ENCODE results near the gene ZFYVE1.
"Not testable (repeated sequence)": the region's sequence is repeated elsewhere in the genome, so short reads cannot be mapped to it uniquely, and the experiment has no call there.

Gene ZFYVE1

GRCh38 chr14:73055251-73055650 lies 28.3 kb upstream of the ZFYVE1 start:
- TF ChIP-seq HDGF (IDR thresholded peaks at IDR 0.05; ENCODE audit: borderline replicate concordance) = no peak
- TF ChIP-seq, protein P1, sequence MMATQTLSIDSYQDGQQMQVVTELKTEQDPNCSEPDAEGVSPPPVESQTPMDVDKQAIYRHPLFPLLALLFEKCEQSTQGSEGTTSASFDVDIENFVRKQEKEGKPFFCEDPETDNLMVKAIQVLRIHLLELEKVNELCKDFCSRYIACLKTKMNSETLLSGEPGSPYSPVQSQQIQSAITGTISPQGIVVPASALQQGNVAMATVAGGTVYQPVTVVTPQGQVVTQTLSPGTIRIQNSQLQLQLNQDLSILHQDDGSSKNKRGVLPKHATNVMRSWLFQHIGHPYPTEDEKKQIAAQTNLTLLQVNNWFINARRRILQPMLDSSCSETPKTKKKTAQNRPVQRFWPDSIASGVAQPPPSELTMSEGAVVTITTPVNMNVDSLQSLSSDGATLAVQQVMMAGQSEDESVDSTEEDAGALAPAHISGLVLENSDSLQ (IDR thresholded peaks at IDR 0.05) = no peak
- TF ChIP-seq BHLHE40 (IDR thresholded peaks at IDR 0.05; ENCODE audit: borderline replicate concordance) = no peak
- no peak for TF ChIP-seq FOXK2 (IDR thresholded peaks at IDR 0.05)
- no peak for TF ChIP-seq LEF1 (IDR thresholded peaks at IDR 0.05; ENCODE audit: borderline replicate concordance)
- no peak for TF ChIP-seq L3MBTL2 (conservative IDR thresholded peaks at IDR 0.05)
- no peak for TF ChIP-seq FOXM1 (IDR thresholded peaks at IDR 0.05; ENCODE audit: borderline replicate concordance)
- TF ChIP-seq NFRKB (IDR thresholded peaks at IDR 0.05) = no peak
- no peak for TF ChIP-seq ZNF384 (IDR thresholded peaks at IDR 0.05)
- no peak for TF ChIP-seq TARDBP (IDR thresholded peaks at IDR 0.05)
- no peak for TF ChIP-seq ELF4 (IDR thresholded peaks at IDR 0.05)
- TF ChIP-seq ARNT (IDR thresholded peaks at IDR 0.05) = no peak
- TF ChIP-seq SP1 (IDR thresholded peaks at IDR 0.05) = no peak
- no peak for TF ChIP-seq SUZ12 (IDR thresholded peaks at IDR 0.05)
- TF ChIP-seq CTBP1 (IDR thresholded peaks at IDR 0.05; ENCODE audit: borderline replicate concordance) = no peak
- POLR2A ChIA-PET = no interaction called here
- DNase-seq (ENCODE audit: extremely low spot score) = no peak
- CTCF ChIA-PET = interaction anchor here (0.7 kb wide), 1 partner anchor 241 kb away, joined by 4 read pairs; no protein-coding TSS in a partner anchor

- no peak for DNase-seq (ENCODE audit: extremely low spot score)
- peak; percentile 72 for TF ChIP-seq ZNF384 (IDR thresholded peaks at IDR 0.05)
- no peak for TF ChIP-seq SUZ12 (IDR thresholded peaks at IDR 0.05)
- no peak for TF ChIP-seq FOXK2 (IDR thresholded peaks at IDR 0.05)
- ChIA-PET POLR2A (interaction anchor here (1.9 to 4.1 kb wide), 2 partner anchors 9 to 22 kb away, joined by 5 to 33 read pairs; partner anchors contain the start of genes RBM25 and ZFYVE1), CTCF (interaction anchor here (0.7 kb wide), 1 partner anchor 75 kb away, joined by 5 read pairs; no protein-coding TSS in a partner anchor)
Measured at GRCh38 chr14:73049428-73049827, 22.5 kb upstream of the ZFYVE1 start.

- DNase-seq (ENCODE audit: extremely low spot score) = no peak
- ChIA-PET CTCF (no interaction called here), POLR2A (interaction anchor here (4.1 kb wide), 1 partner anchor 11 kb away, joined by 33 read pairs; the partner anchor contains the start of gene RBM25)
- TF ChIP-seq SP1 (IDR thresholded peaks at IDR 0.05) = no peak
- TF ChIP-seq FOXK2 (IDR thresholded peaks at IDR 0.05) = no peak
- no peak for TF ChIP-seq LEF1 (IDR thresholded peaks at IDR 0.05; ENCODE audit: borderline replicate concordance)
- no peak for TF ChIP-seq ARNT (IDR thresholded peaks at IDR 0.05)
- no peak for TF ChIP-seq BHLHE40 (IDR thresholded peaks at IDR 0.05; ENCODE audit: borderline replicate concordance)
- no peak for TF ChIP-seq TARDBP (IDR thresholded peaks at IDR 0.05)
- TF ChIP-seq ZNF384 (IDR thresholded peaks at IDR 0.05) = no peak
- TF ChIP-seq, protein P1 (IDR thresholded peaks at IDR 0.05) = no peak
- no peak for TF ChIP-seq NFRKB (IDR thresholded peaks at IDR 0.05)
- no peak for TF ChIP-seq CTBP1 (IDR thresholded peaks at IDR 0.05; ENCODE audit: borderline replicate concordance)
- no peak for TF ChIP-seq HDGF (IDR thresholded peaks at IDR 0.05; ENCODE audit: borderline replicate concordance)
- no peak for TF ChIP-seq SUZ12 (IDR thresholded peaks at IDR 0.05)
- TF ChIP-seq ELF4 (IDR thresholded peaks at IDR 0.05) = no peak
- TF ChIP-seq FOXM1 (IDR thresholded peaks at IDR 0.05; ENCODE audit: borderline replicate concordance) = no peak
Measured at GRCh38 chr14:73047808-73048207, 20.9 kb upstream of the ZFYVE1 start.

DNA sequence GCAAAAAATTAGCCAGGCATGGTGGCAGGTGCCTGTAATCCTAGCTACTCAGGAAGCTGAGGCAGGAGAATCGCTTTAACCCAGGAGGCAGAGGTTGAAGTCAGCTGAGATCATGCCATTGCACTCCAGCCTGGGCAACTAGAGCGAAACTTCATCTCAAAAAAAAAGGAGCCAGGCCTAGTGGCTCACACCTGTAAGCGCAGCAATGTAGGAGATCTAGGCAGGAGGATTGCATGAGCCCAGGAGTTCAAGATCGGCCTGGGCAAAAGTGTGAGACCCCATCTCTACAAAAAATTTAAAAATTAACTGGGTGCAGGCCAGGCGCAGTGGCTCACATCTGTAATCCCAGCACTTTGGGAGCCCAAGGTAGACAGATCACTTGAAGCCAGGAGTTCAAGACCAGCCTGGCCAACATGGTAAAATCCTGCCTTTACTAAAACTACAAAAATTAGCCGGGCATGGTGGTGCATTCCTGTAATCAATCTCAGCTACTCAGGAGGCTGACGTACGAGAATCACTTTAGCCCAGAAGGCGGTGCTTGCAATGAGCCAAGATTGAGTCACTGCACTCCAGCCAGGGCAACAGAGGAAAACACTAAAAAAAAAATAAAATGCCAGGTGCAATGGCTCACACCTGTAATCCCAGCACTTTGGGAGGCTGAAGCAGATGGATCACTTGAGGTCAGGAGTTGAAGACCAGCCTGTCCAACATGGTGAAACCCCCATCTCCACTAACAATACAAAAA lies 10.0 kb upstream of the ZFYVE1 start:
- CTCF ChIA-PET; DNase-seq (ENCODE audit: extremely low spot score): not testable (repeated sequence)
- POLR2A ChIA-PET = interaction anchor here (0.8 kb wide), 1 partner anchor 21 kb away, joined by 3 read pairs; the partner anchor contains the start of gene RBM25

GRCh38 chr14:73027984-73028383 lies 1.1 kb upstream of the ZFYVE1 start:
- TF ChIP-seq TARDBP (IDR thresholded peaks at IDR 0.05) = no peak
- no peak for TF ChIP-seq HDGF (IDR thresholded peaks at IDR 0.05; ENCODE audit: borderline replicate concordance)
- TF ChIP-seq ELF4 (IDR thresholded peaks at IDR 0.05) = no peak
- no peak for TF ChIP-seq ARNT (IDR thresholded peaks at IDR 0.05)
- no peak for TF ChIP-seq CTBP1 (IDR thresholded peaks at IDR 0.05; ENCODE audit: borderline replicate concordance)
- no peak for TF ChIP-seq NFRKB (IDR thresholded peaks at IDR 0.05)
- no peak for TF ChIP-seq SUZ12 (IDR thresholded peaks at IDR 0.05)
- no peak for TF ChIP-seq SP1 (IDR thresholded peaks at IDR 0.05)
- TF ChIP-seq FOXK2 (IDR thresholded peaks at IDR 0.05) = no peak
- no peak for TF ChIP-seq LEF1 (IDR thresholded peaks at IDR 0.05; ENCODE audit: borderline replicate concordance)
- no peak for TF ChIP-seq FOXA1 (IDR thresholded peaks at IDR 0.05)
- TF ChIP-seq, protein P1 (IDR thresholded peaks at IDR 0.05) = no peak
- TF ChIP-seq FOXM1 (IDR thresholded peaks at IDR 0.05; ENCODE audit: borderline replicate concordance) = no peak
- TF ChIP-seq ZNF384 (IDR thresholded peaks at IDR 0.05) = no peak
- no peak for TF ChIP-seq L3MBTL2 (conservative IDR thresholded peaks at IDR 0.05)
- no peak for TF ChIP-seq BHLHE40 (IDR thresholded peaks at IDR 0.05; ENCODE audit: borderline replicate concordance)
- ChIA-PET CTCF (interaction anchor here (0.8 kb wide), 1 partner anchor 472 kb away, joined by 3 read pairs; no protein-coding TSS in a partner anchor), POLR2A (interaction anchor here (1.3 to 1.9 kb wide), 7 partner anchors 13 to 430 kb away, joined by 3 to 19 read pairs (median 5); partner anchors contain the start of genes NUMB and RBM25)
- DNase-seq (ENCODE audit: extremely low spot score) = no peak

DNA sequence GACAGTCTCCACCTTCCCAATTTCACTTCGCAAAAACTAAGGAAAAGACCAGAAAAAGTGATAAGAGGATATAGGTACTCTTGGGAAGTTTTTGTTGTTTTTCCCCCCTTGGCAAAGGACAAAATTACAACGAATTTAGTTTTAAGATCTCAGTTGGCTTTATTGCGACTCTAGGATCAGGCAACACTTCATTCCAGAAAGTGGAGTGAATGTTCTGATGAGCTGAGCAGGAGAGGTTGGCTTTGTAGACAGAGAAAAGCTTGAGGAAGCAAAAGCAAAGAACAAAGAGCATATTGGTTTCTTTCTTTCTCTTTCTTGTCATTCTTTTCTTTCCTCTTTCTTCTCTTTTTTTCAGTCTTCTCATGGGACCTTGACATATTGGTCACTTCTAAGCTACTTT lies 640 bp upstream of the ZFYVE1 start:
- DNase-seq (ENCODE audit: extremely low spot score) = no peak
- ChIA-PET CTCF (interaction anchor here (0.8 kb wide), 1 partner anchor 473 kb away, joined by 3 read pairs; no protein-coding TSS in a partner anchor), POLR2A (interaction anchor here (0.9 to 1.9 kb wide), 8 partner anchors 13 to 431 kb away, joined by 3 to 19 read pairs (median 5); partner anchors contain the start of genes NUMB and RBM25)
- no peak for TF ChIP-seq TARDBP (IDR thresholded peaks at IDR 0.05)
- no peak for TF ChIP-seq SUZ12 (IDR thresholded peaks at IDR 0.05)
- TF ChIP-seq NFRKB (IDR thresholded peaks at IDR 0.05) = no peak
- no peak for TF ChIP-seq SP1 (IDR thresholded peaks at IDR 0.05)
- TF ChIP-seq FOXA1 (IDR thresholded peaks at IDR 0.05) = no peak
- no peak for TF ChIP-seq FOXM1 (IDR thresholded peaks at IDR 0.05; ENCODE audit: borderline replicate concordance)
- TF ChIP-seq HDGF (IDR thresholded peaks at IDR 0.05; ENCODE audit: borderline replicate concordance) = no peak
- TF ChIP-seq ELF4 (IDR thresholded peaks at IDR 0.05) = no peak
- TF ChIP-seq LEF1 (IDR thresholded peaks at IDR 0.05; ENCODE audit: borderline replicate concordance) = no peak
- TF ChIP-seq L3MBTL2 (conservative IDR thresholded peaks at IDR 0.05) = no peak
- TF ChIP-seq, protein P1 (IDR thresholded peaks at IDR 0.05) = no peak
- TF ChIP-seq CTBP1 (IDR thresholded peaks at IDR 0.05; ENCODE audit: borderline replicate concordance) = no peak
- TF ChIP-seq ARNT (IDR thresholded peaks at IDR 0.05) = no peak
- no peak for TF ChIP-seq FOXK2 (IDR thresholded peaks at IDR 0.05)
- no peak for TF ChIP-seq ZNF384 (IDR thresholded peaks at IDR 0.05)
- no peak for TF ChIP-seq BHLHE40 (IDR thresholded peaks at IDR 0.05; ENCODE audit: borderline replicate concordance)

Data from HEK293T (cell line).